HG02798 (cell line): ENCODE data around the gene LSM14B.
A peak's percentile ranks its signal among the peaks of the same experiment; 100 is the strongest.

ENCODE experiments used
- ATAC-seq: cut with Tn5 transposase; IDR thresholded peaks from one replicate; pipeline ENCODE4 v1.9.1; 2021; ENCODE audit warnings: mild to moderate bottlenecking; ENCODE audit not compliant: unreplicated experiment, poor library complexity

The LSM14B gene

GRCh38 chr20:62178316-62179161, 56.3 kb downstream of the LSM14B start:
- ATAC-seq: no peak

- no peak for ATAC-seq
These were observed 56.9 kb downstream of the LSM14B start for GRCh38 chr20:62179162-62179504.

GRCh38 chr20:62181808-62182207, 59.5 kb downstream of the LSM14B start:
- ATAC-seq: no peak

DNA sequence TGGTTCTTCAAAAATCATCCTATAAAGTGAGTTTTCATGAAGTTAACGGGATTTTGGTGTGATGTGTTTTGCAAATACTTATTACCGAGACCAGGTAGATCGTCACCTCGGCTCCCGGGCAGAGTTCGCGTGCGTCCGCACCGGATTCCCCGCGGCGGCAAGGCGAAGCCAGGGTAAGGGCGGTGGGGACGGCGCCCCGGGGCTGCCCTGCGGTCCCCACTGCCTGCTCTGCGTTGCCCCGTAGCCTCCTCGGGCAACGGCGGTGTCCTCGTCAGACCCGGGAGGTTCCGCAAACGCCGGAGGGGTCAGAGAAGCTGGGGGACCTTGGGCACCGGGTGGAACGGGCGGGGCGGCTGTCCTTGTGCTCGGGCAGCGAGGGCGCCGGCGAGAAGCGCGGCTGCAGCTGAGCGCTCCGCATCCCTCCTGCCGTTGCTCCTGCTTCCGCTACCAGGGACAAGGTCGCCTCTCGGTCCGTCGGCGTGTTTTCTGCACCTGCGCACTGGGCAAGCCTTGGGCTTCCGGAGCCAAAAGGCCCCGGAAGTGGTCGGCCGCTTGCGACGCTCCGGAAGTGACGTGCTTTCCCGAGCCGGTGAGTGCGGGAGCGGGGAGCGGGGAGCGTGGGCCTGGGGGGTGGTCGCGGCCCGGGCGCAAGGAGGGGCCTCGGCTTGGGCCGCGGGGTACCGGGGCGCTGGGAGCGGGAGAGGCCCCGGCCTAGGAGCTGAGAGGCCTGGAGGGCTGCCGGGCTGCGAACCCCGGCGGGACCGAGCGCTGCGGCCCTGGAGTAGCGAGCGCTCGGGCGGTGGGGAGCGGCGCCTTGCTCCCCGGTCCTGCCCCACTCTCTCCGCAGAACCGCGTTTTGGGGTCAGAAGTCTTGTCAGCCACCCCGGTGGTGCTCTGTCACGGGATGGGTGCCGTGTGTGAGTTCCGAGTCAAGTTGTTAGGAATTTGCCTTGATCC, 60.5 kb downstream of the LSM14B start, which contains the start of gene MTG2:
Gene MTG2, plus strand, starts transcription at position 560 of the 957 bp plus-strand sequence. CDS start 10,393 bp downstream, outside the sequence.
- peak; percentile 97 for ATAC-seq

DNA sequence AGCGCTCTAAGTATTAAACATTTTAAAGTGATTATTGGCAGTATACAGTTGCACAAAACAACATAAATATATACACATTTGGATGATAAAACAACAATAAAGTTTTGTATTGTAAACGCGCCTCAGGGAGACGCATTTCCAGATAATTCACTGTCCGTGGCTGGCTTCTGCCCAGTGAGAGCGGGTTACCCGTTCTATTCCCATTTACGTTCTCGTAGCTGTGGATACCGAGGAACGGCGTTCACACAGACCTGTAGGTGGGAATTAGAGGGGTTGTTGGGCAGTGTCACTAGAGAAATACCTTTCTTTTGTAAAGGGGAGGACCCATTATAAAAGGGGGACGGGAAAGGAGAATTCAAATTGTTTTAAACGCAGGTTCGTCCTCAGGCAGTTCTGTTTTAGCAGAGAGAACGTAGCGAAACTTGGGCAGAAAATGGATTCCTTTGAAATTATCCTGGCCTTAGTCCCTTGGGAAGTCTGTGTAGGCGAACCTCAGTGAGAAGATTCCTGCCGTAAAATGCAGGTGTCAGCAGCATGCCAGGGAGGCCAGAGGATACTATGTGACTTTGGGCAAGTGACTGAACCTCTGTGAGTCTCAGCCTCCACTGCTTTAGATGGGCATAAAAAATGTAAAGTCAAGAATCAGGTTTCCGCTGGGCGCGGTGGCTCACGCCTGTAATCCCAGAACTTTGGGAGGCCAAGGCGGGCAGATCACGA, 61.3 kb downstream of the LSM14B start:
- ATAC-seq: no peak
